HEK293 (cell line): ENCODE data around the gene REEP6.

Experiments
- CTCF ChIA-PET: fragments of 350-600 bp; formaldehyde crosslinking; extraction: SDS; loops from one replicate; lab custom pipeline; 2021; ENCODE audit warnings: antibody characterized with exemption; lab: Yijun Ruan, JAX
- POLR2A ChIA-PET: fragments of 300-600 bp; formaldehyde crosslinking; extraction: SDS; loops from one replicate; lab custom pipeline; 2020; ENCODE audit warnings: antibody characterized with exemption, inconsistent platforms; lab: Yijun Ruan, JAX
- H3K27ac ChIP-seq: fragments of 200-500 bp; sonication (Bioruptor generic); 2 replicates; pipeline ENCODE4 v1.5.1; 2014; ENCODE audit warnings: low read depth, low read length, control low read depth, inconsistent platforms; ENCODE audit errors: extremely low read depth
- H3K36me3 ChIP-seq, 2 experiments: fragments of 200-500 bp in 1 of 2; sonication (Bioruptor generic) in 1 of 2; 1 replicate in 1 of 2; 2 replicates in 1 of 2; pipeline ENCODE4 v1.5.1; 2014 to 2017; ENCODE audit warnings: inconsistent platforms in 2 of 2, low read length in 2 of 2; ENCODE audit not compliant: control insufficient read depth in 2 of 2, insufficient read depth in 1 of 2
- H3K4me1 ChIP-seq: fragments of 200-500 bp; sonication (Bioruptor generic); 2 replicates; pipeline ENCODE4 v1.5.1; 2014; ENCODE audit warnings: mild to moderate bottlenecking, low read length, inconsistent platforms; ENCODE audit not compliant: control insufficient read depth, insufficient read depth
- H3K4me3 ChIP-seq: 2 replicates; pipeline ENCODE4 v1.5.1; 2011; ENCODE audit warnings: low read depth, mild to moderate bottlenecking, control low read depth, low read length, moderate library complexity
- H3K9me3 ChIP-seq: fragments of 200-500 bp; sonication (Bioruptor generic); 2 replicates; pipeline ENCODE4 v1.5.1; 2014; ENCODE audit warnings: low read depth, low read length, inconsistent platforms; ENCODE audit not compliant: control insufficient read depth, insufficient read depth
- WT1 ChIP-seq: fragments of 450-650 bp; formaldehyde crosslinking; IDR thresholded peaks from 2 replicates; pipeline ENCODE4 v1.5.1; 2016; ENCODE audit warnings: missing biosample characterization, missing genetic modification characterization
- ZNF132 ChIP-seq: fragments of 450-650 bp; formaldehyde crosslinking; IDR thresholded peaks from 2 replicates; pipeline ENCODE4 v1.5.1; 2017; ENCODE audit warnings: missing biosample characterization, missing genetic modification characterization, borderline replicate concordance
- ZNF155 ChIP-seq: fragments of 450-650 bp; formaldehyde crosslinking; IDR thresholded peaks from 2 replicates; pipeline ENCODE4 v1.5.1; 2016; ENCODE audit warnings: missing biosample characterization, missing genetic modification characterization
- ZNF221 ChIP-seq: fragments of 450-650 bp; formaldehyde crosslinking; IDR thresholded peaks from 2 replicates; pipeline ENCODE4 v1.5.1; 2017; ENCODE audit warnings: missing biosample characterization, missing genetic modification characterization, borderline replicate concordance
- ZNF501 ChIP-seq: fragments of 450-650 bp; formaldehyde crosslinking; IDR thresholded peaks from 2 replicates; pipeline ENCODE4 v1.5.1; 2016; ENCODE audit warnings: missing biosample characterization, missing genetic modification characterization
- ZNF701 ChIP-seq: fragments of 450-650 bp; formaldehyde crosslinking; IDR thresholded peaks from 2 replicates; pipeline ENCODE4 v1.5.1; 2016; ENCODE audit warnings: missing biosample characterization, missing genetic modification characterization
- TF ChIP-seq, protein P1 (sequence below): fragments of 450-650 bp; formaldehyde crosslinking; IDR thresholded peaks from 2 replicates; pipeline ENCODE4 v1.5.1; 2016; ENCODE audit warnings: missing biosample characterization, missing genetic modification characterization

REEP6 gene

DNA sequence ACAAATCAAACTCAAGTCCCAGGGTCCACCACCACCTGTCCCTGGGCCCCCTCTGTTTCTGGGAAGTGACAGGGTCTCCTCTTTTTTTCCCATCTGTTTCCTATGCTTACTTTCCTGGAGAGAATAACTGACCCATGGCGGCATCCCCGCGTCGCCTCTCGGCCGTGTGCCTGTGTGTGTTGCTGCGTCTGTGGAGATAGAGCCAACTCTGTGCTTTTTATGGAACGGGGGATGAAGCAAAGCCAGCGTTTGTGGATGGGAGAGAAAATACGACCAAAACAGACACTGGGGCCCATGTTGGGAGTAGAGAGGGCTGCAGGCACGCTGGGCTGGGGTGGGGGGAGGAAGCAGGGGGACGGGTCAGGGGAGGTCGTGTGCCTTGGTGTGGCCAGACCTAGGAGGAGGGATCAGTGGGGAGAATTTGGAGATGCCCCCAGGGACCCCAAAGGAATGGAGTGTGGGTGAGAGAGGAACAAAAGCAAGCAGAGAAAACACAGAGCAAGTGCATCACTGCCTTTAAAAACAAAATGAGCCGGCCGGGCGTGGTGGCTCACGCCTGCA is 49.5 kb downstream of the REEP6 start:
- CTCF ChIA-PET = interaction anchor here (0.6 to 0.7 kb wide), 2 partner anchors 208 to 312 kb away, joined by 3 to 5 read pairs; no protein-coding TSS in a partner anchor

More for the DNA sequence above, 49.5 kb downstream of the REEP6 start:
- no peak for TF ChIP-seq ZNF132
- TF ChIP-seq ZNF501 (tag by site-specific recombination) = no peak
- no peak for TF ChIP-seq ZNF155 (tag by site-specific recombination)
- TF ChIP-seq, protein P1, sequence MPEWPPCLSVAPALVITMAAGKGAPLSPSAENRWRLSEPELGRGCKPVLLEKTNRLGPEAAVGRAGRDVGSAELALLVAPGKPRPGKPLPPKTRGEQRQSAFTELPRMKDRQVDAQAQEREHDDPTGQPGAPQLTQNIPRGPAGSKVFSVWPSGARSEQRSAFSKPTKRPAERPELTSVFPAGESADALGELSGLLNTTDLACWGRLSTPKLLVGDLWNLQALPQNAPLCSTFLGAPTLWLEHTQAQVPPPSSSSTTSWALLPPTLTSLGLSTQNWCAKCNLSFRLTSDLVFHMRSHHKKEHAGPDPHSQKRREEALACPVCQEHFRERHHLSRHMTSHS = no peak
- TF ChIP-seq ZNF221 = no peak
- TF ChIP-seq ZNF701 = no peak
- no peak for TF ChIP-seq WT1
- Histone ChIP-seq H3K4me1 (no peaks in the 10 kb centered on the region), H3K4me3 (no peak overlapping the region), H3K9me3 (no peaks in the 10 kb centered on the region), H3K27ac (no peak overlapping the region), H3K36me3 (no peaks in the 10 kb centered on the region)
- POLR2A ChIA-PET = no interaction called here
